AG04450 (cell line): Measurements from ENCODE around the gene AGBL5. TPM values are rescaled to one million over a fixed set of nuclear protein-coding genes. Genes with fewer than 3 reads are reported as not detected.
A peak's percentile ranks its signal among the peaks of the same experiment; 100 is the strongest.

Source experiments
- CTCF ChIA-PET: fragments of 300-600, 350-600 bp; formaldehyde crosslinking; extraction: SDS; loops from one replicate; lab custom pipeline; 2022; ENCODE audit warnings: antibody characterized with exemption, inconsistent platforms; lab: Charles Lee
- POLR2A ChIA-PET: fragments of 350-600 bp; formaldehyde crosslinking; extraction: SDS; loops from one replicate; lab custom pipeline; 2021; ENCODE audit warnings: antibody characterized with exemption, inconsistent platforms; lab: Yijun Ruan, JAX
- DNase-seq: peaks from one replicate; pipeline ENCODE4 v3.0.0-alpha.2; 2011; ENCODE audit warnings: low read depth, low spot score
- H3K27ac ChIP-seq: one replicate; pipeline ENCODE4 v1.5.1; 2012; ENCODE audit warnings: low read depth, low read length, control low read depth
- H3K27me3 ChIP-seq: one replicate; pipeline ENCODE4 v1.6.0; 2012; ENCODE audit warnings: low read length; ENCODE audit not compliant: control insufficient read depth, insufficient read depth
- H3K4me3 ChIP-seq: 2 replicates; pipeline ENCODE4 v1.5.1; 2011; ENCODE audit warnings: mild to moderate bottlenecking, low read depth, low read length, control low read depth
- H3K9me3 ChIP-seq: 2 replicates; pipeline ENCODE4 v1.5.1; 2012; ENCODE audit warnings: low read length; ENCODE audit not compliant: control insufficient read depth, insufficient read depth
- polyA plus RNA-seq: library from polyadenylated mRNA; depleted of rRNA; stranded (reverse); fragments of >200 nt; gene quantifications from 2 replicates; pipeline ENCODE4 v1.2.3, GENCODE V29; 2011
- TF ChIP-seq, protein P1 (sequence below): IDR thresholded peaks from 2 replicates; pipeline ENCODE4 v1.5.1; 2011; ENCODE audit warnings: low read depth, low read length, control low read depth, inconsistent platforms

The AGBL5 gene
- polyA plus RNA-seq, 1 experiment, result 40.9 TPM

DNA sequence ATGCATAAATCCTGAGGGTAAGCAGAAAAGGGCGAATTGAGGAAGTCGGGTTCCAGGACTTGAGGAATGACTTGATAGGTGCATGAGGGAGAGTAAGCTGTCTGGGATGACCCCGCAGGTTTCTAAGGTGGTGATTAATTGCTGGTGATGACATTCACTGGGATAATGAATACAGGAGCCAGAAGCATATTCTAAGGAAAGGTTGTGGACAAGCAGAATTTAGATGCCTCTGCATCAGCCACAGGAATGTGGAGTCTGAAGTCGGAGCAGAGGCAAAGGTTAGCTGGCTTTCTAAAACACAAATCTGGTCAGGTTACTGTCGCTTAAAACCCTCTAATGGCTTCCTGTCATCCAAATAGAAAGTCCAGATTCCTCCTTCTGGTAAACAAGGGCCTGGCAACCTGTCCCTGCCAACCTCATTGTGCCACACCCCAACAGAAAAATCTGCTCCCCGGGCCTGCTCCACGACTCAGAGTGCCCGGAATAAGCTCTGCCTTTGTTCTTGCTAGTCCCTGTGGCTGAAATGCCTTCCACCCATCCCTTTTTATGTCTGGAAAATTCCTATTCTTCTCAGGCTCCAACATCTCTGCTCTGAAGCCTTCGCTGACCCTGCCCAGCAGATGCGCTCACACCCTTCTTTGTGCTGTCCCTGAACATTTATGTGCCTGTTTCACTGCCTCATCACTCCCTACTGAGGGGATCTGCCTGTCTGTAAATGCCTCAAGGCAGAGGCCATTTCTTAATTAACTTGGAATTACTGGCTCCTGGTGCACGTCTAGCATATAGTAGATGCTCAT lies 30.0 kb upstream of the AGBL5 start:
- TF ChIP-seq, protein P1, sequence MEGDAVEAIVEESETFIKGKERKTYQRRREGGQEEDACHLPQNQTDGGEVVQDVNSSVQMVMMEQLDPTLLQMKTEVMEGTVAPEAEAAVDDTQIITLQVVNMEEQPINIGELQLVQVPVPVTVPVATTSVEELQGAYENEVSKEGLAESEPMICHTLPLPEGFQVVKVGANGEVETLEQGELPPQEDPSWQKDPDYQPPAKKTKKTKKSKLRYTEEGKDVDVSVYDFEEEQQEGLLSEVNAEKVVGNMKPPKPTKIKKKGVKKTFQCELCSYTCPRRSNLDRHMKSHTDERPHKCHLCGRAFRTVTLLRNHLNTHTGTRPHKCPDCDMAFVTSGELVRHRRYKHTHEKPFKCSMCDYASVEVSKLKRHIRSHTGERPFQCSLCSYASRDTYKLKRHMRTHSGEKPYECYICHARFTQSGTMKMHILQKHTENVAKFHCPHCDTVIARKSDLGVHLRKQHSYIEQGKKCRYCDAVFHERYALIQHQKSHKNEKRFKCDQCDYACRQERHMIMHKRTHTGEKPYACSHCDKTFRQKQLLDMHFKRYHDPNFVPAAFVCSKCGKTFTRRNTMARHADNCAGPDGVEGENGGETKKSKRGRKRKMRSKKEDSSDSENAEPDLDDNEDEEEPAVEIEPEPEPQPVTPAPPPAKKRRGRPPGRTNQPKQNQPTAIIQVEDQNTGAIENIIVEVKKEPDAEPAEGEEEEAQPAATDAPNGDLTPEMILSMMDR, result no peak
- ChIA-PET CTCF (interaction anchor here (1.0 kb wide), 1 partner anchor 60 kb away, joined by 3 read pairs; no protein-coding TSS in a partner anchor), POLR2A (no interaction called here)
- Histone ChIP-seq H3K4me3 (no peak overlapping the region), H3K9me3 (no peaks in the 10 kb centered on the region), H3K27me3 (no peaks in the 10 kb centered on the region), H3K27ac (peak overlapping the region; percentile 11)
- DNase-seq, result no peak

DNA sequence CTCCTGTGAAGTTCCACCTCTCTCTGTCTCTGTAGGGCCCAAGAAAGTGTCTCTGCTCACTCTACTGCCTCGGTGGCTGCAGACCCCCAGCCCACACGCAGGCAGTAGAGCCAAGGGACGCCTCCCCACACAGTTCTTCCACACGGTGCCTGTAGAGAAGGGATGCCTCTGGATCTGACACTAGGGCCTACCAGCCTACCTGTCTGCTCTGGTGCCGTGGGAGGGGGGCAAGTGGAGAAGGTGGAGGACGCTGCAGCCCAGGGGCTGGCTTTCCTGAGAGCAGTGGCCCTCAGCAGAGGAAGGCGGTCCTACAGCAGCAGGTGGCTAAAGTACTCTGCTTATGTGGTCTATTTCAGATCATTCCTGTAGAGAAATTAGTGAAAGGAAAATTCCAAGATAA lies 27.7 kb upstream of the AGBL5 start:
- ChIA-PET POLR2A (no interaction called here), CTCF (interaction anchor here (0.6 kb wide), 1 partner anchor 11 kb away, joined by 3 read pairs; no protein-coding TSS in a partner anchor)
- H3K27ac ChIP-seq, result no peak overlapping the region
- TF ChIP-seq, protein P1, result no peak
- DNase-seq, result no peak
- no peaks in the 10 kb centered on the region for H3K27me3 ChIP-seq
- H3K4me3 ChIP-seq, result no peak overlapping the region
- no peaks in the 10 kb centered on the region for H3K9me3 ChIP-seq

- DNase-seq, result no peak
These were observed 27.3 kb upstream of the AGBL5 start for GRCh38 chr2:27024188-27024587.

GRCh38 chr2:27024812-27025211 lies 26.7 kb upstream of the AGBL5 start:
- CTCF ChIA-PET, result interaction anchor here (0.7 to 1.0 kb wide), 2 partner anchors 8 to 63 kb away, joined by 3 to 4 read pairs; no protein-coding TSS in a partner anchor

More at GRCh38 chr2:27024188-27024587, 27.3 kb upstream of the AGBL5 start:
- TF ChIP-seq, protein P1, result 0 out of 2 replicates have a peak, but pooled peaks have one; percentile 5
- CTCF ChIA-PET, result interaction anchor here (0.6 to 1.0 kb wide), 3 partner anchors 8 to 62 kb away, joined by 3 to 4 read pairs (median 3); no protein-coding TSS in a partner anchor
- Histone ChIP-seq H3K4me3 (no peak overlapping the region), H3K27ac (no peak overlapping the region), H3K27me3 (no peaks in the 10 kb centered on the region), H3K9me3 (no peaks in the 10 kb centered on the region)
- POLR2A ChIA-PET, result no interaction called here

More at GRCh38 chr2:27024812-27025211, 26.7 kb upstream of the AGBL5 start:
- Histone ChIP-seq H3K9me3 (no peaks in the 10 kb centered on the region), H3K27me3 (no peaks in the 10 kb centered on the region), H3K4me3 (no peak overlapping the region), H3K27ac (no peak overlapping the region)
- POLR2A ChIA-PET, result no interaction called here
- TF ChIP-seq, protein P1, result no peak
- DNase-seq, result no peak
